Activated CD4-positive, alpha-beta T cell treated with anti-CD3 and anti-CD28 coated beads for 36 hours (primary cell): ENCODE results near the gene VEGFD. TPM values are rescaled to one million over a fixed set of nuclear protein-coding genes. Genes with fewer than 3 reads are reported as not detected.
"Not testable (repeated sequence)": the region's sequence is repeated elsewhere in the genome, so short reads cannot be mapped to it uniquely, and the experiment has no call there.

Experiments
- ATAC-seq: fragments of 200-7000 bp; cut with Tn5 transposase; one replicate; pipeline ENCODE4 v1.10.0; 2021; ENCODE audit warnings: mild to moderate bottlenecking, moderate library complexity
- CTCF ChIA-PET: fragments of 350-600 bp; sonication (Branson Sonifier 250); formaldehyde crosslinking; loops from one replicate; lab custom pipeline; 2021; ENCODE audit warnings: antibody characterized with exemption; lab: Charles Lee
- POLR2A ChIA-PET: fragments of 350-600 bp; sonication (Branson Sonifier 250); formaldehyde crosslinking; loops from one replicate; lab custom pipeline; 2021; ENCODE audit warnings: antibody characterized with exemption, inconsistent platforms; lab: Charles Lee
- DNase-seq: peaks from one replicate; pipeline ENCODE4 v3.0.0-alpha.2; 2020
- H3K27ac Mint-ChIP-seq: one replicate; pipeline ENCODE4 v1.8.0; 2021; ENCODE audit warnings: mixed read lengths
- H3K27me3 Mint-ChIP-seq: one replicate; pipeline ENCODE4 v1.8.0; 2021; ENCODE audit warnings: mixed read lengths
- H3K36me3 Mint-ChIP-seq: one replicate; pipeline ENCODE4 v1.8.0; 2021; ENCODE audit warnings: low read depth, mixed read lengths
- H3K4me1 Mint-ChIP-seq: one replicate; pipeline ENCODE4 v1.8.0; 2021; ENCODE audit warnings: mixed read lengths
- H3K4me3 Mint-ChIP-seq: one replicate; pipeline ENCODE4 v1.8.0; 2021; ENCODE audit warnings: mild to moderate bottlenecking, moderate library complexity, mixed read lengths
- H3K9me3 Mint-ChIP-seq: one replicate; pipeline ENCODE4 v1.8.0; 2021; ENCODE audit warnings: low read depth, mixed read lengths
- intact Hi-C, 2 experiments: fragments of 100-400 bp; cut with DNase I in 1 of 2; cut with micrococcal nuclease in 1 of 2; formaldehyde crosslinking; loops; one replicate each; pipeline versions ENCODE4 v1.14.2 to v1.15.1; 2022 to 2024; cut with DNase I, micrococcal nuclease
- total RNA-seq, 2 experiments: library from RNA; stranded (reverse); gene quantifications; one replicate each; pipeline ENCODE4 v1.2.3, GENCODE V29; 2021

The VEGFD gene
- total RNA-seq, 2 experiments from 2014 or later: not detected

DNA sequence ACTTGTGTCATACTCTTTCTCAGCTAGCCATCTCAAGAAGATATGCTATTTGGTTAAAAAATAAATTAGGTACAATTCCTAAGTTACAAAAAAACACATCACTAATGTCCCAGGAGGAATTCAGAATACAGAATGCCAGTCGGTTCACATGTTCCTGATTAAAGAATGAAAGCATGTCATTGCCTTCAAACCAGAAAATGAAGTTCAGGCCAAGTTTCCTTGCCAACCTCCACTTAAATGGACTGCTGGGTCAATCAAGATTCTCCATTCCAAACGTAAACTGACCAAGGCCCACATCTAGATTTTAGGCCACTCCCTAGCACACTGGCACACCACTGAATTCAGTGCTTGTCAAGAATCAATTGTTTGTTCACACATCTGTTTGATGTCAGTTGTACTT lies 55.4 kb downstream of the VEGFD start:
- Mint-ChIP-seq H3K4me1 (peaks cover 5% of the 10 kb centered on the region), H3K36me3 (peaks cover 20% of the 10 kb centered on the region), H3K4me3 (no peak overlapping the region), H3K27ac (no peak overlapping the region), H3K27me3 (no peaks in the 10 kb centered on the region), H3K9me3 (no peaks in the 10 kb centered on the region)
- ATAC-seq: no peak
- DNase-seq: no peak
- intact Hi-C loops: no loop called here
- CTCF ChIA-PET: no interaction called here
- POLR2A ChIA-PET: no interaction called here

DNA sequence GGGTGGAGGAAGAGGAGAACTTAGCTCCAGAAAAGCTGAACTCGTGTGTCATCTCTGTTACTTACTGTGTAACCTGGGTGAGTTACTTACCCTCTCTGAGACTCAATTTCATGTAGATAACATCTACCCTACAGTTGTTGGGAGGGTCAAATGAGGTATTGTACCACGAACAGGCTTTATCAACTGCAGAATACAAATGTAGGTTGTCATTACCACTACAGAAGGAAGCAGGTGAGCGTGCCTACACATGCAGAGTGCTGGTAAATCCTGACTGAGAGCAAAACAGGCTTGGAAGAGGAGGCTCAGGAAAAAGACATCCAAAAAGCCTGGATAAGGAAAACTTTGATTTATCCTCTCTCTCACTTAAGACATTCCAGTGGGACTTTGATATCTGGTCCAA lies 56.1 kb downstream of the VEGFD start:
- POLR2A ChIA-PET: no interaction called here
- Mint-ChIP-seq H3K4me3 (no peak overlapping the region), H3K27ac (no peak overlapping the region), H3K36me3 (peaks cover 21% of the 10 kb centered on the region), H3K4me1 (peaks cover 2% of the 10 kb centered on the region), H3K27me3 (no peaks in the 10 kb centered on the region), H3K9me3 (no peaks in the 10 kb centered on the region)
- DNase-seq (no peak), ATAC-seq (no peak)
- CTCF ChIA-PET: no interaction called here
- intact Hi-C loops: no loop called here

DNA sequence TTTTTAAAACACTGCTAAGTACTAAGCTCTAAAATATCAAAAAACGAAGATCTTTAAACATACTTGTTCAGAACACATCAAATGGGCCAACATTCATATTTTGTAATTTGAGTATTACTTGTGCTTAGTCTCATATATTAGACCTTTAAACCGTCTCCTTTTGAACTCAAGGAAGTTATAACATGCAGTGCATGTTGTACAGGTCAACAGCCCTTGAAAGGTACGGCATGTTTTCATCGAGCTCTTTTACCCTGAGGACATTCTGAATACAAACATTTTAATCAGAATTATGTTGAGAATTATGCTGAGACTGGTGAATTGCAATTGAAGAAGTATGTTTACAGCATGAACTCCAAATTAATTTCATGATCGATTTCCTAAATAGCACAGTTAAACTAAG lies 61.7 kb downstream of the VEGFD start:
- no peak overlapping the region for H3K4me3 Mint-ChIP-seq
- ATAC-seq (no peak), DNase-seq (no peak)
- CTCF ChIA-PET: no interaction called here
- H3K27me3 Mint-ChIP-seq: no peaks in the 10 kb centered on the region
- POLR2A ChIA-PET: no interaction called here
- no peaks in the 10 kb centered on the region for H3K9me3 Mint-ChIP-seq
- peaks cover 25% of the 10 kb centered on the region for H3K36me3 Mint-ChIP-seq
- no peak overlapping the region for H3K27ac Mint-ChIP-seq
- H3K4me1 Mint-ChIP-seq: no peaks in the 10 kb centered on the region
- intact Hi-C loops: no loop called here

DNA sequence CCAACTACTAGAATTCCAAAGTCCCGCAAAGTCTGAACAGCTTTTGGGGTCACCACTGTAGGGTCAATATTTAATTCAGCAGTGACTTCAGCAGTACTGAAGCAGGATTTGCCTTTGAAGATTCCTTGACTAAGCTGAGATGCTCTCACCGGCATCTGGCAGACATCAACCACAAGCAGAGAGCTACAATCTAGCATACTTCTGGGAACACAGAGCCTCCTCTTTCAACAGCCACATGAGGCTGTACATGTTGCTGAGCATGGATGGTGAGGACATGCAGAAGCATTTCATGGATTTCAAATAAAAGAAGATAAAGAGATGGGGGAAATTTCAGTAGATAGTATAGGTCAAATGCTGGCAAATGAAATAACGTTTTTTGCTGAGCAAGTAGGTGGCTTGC lies 62.1 kb downstream of the VEGFD start:
- ATAC-seq (no peak), DNase-seq (no peak)
- H3K27me3 Mint-ChIP-seq: no peaks in the 10 kb centered on the region
- H3K9me3 Mint-ChIP-seq: no peaks in the 10 kb centered on the region
- H3K4me3 Mint-ChIP-seq: no peak overlapping the region
- no peaks in the 10 kb centered on the region for H3K4me1 Mint-ChIP-seq
- peaks cover 25% of the 10 kb centered on the region for H3K36me3 Mint-ChIP-seq
- intact Hi-C loops: no loop called here
- ChIA-PET POLR2A (no interaction called here), CTCF (no interaction called here)
- no peak overlapping the region for H3K27ac Mint-ChIP-seq

DNA sequence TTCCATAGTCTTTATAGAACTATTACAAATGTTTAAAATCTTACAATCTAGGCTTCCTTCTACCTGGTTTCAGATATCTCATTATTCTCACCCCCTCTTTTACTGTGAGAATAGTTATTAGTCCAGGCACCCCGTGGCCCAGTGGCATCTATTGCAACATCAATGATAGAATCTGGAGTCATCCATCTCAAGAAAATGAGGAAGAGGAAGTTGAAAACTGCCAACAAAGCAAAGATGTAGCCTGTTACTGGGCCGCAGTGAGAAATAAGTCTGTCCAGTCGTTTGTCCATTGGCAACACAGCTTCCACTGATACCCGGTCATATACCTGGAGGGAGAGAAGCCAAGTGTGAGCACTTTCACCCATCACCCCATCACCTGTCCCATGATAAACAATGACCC lies 62.8 kb downstream of the VEGFD start:
- Mint-ChIP-seq H3K9me3 (no peaks in the 10 kb centered on the region), H3K4me1 (no peaks in the 10 kb centered on the region), H3K27me3 (no peaks in the 10 kb centered on the region), H3K36me3 (peaks cover 25% of the 10 kb centered on the region), H3K4me3 (no peak overlapping the region), H3K27ac (no peak overlapping the region)
- ATAC-seq: no peak
- DNase-seq: no peak
- CTCF ChIA-PET: interaction anchor here (0.6 kb wide), 1 partner anchor 337 kb away, joined by 3 read pairs; no protein-coding TSS in a partner anchor
- intact Hi-C loops: no loop called here
- POLR2A ChIA-PET: no interaction called here

DNA sequence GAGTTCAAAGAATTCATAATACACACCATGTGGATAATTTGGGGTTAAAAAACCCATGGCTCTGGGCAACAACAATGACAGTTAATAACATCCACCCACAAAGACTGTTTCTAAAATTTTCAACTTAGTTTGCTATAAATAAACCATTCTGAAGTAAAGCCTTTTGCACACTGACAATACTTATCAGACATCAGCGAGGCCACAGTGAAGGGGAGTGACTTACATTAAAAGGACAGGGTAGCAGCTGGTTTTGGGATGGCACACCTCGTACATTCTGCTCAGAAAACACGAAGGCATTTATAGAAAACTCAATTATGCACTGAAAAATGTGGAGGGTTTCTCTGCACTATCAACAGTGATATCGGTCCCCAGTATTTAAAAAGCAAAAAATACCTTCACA lies 63.9 kb downstream of the VEGFD start:
- peaks cover 25% of the 10 kb centered on the region for H3K36me3 Mint-ChIP-seq
- H3K9me3 Mint-ChIP-seq: no peaks in the 10 kb centered on the region
- no peaks in the 10 kb centered on the region for H3K27me3 Mint-ChIP-seq
- ATAC-seq (no peak), DNase-seq (no peak)
- intact Hi-C loops: no loop called here
- H3K4me1 Mint-ChIP-seq: no peaks in the 10 kb centered on the region
- no peak overlapping the region for H3K27ac Mint-ChIP-seq
- ChIA-PET CTCF (no interaction called here), POLR2A (no interaction called here)
- H3K4me3 Mint-ChIP-seq: no peak overlapping the region

DNA sequence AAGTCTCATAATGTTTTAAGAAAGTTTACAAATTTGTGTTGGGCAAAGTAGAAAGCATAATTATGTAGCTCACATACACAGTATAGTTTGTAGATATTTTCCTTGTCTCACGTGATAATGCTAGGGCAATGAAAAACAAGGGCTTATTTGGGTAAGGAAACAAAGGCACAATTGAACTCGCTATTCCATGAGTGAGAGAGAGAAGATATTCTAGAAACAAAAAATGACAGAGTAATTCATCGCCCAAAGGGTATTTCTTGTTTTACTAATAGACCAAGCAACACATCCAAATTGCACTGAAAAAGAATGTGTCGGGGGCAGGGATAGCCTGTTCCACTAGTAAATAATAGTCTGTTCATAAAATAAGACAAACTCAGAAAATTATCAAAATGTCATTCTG lies 65.1 kb downstream of the VEGFD start:
- Mint-ChIP-seq H3K27ac (no peak overlapping the region), H3K9me3 (no peaks in the 10 kb centered on the region), H3K4me3 (no peak overlapping the region), H3K27me3 (no peaks in the 10 kb centered on the region), H3K36me3 (peaks cover 21% of the 10 kb centered on the region), H3K4me1 (no peaks in the 10 kb centered on the region)
- ChIA-PET CTCF (no interaction called here), POLR2A (interaction anchor here (0.7 kb wide), 1 partner anchor 12 kb away, joined by 4 read pairs; no protein-coding TSS in a partner anchor)
- no peak for DNase-seq
- intact Hi-C loops: no loop called here
- no peak for ATAC-seq

DNA sequence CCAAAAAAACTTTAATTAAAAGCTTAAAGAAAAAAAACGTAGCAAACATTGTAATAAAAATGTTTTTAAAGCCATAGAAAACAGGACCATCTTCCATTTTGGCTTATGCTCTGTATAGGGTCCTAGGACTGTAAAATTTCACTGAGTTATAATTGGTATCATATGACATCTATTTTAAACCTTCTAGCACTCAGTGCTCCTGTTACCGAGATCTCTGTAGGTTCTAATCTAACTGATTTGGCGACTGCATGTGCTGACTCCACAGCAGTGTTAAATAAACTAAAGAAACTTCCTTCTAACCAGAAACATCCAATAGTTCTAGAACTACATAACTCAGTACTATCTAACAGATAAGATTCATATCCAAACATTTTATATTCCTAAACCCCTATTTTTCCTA lies 68.7 kb downstream of the VEGFD start, which contains the start of gene ASB11:
ASB11 (minus strand) TSS at position 132 of the 400 bp plus-strand sequence; CDS start at position 97, 35 bp downstream.
- H3K4me3 Mint-ChIP-seq: no peak within 1 kb of the TSS
- no peaks in the 10 kb centered on the region for H3K4me1 Mint-ChIP-seq
- no peak within 1 kb of the TSS for H3K27ac Mint-ChIP-seq
- DNase-seq (no peak), ATAC-seq (no peak)
- CTCF ChIA-PET: no interaction called here
- intact Hi-C loops: no loop called here
- no peaks in the 10 kb centered on the region for H3K27me3 Mint-ChIP-seq
- H3K36me3 Mint-ChIP-seq: peaks cover 6% of the 10 kb centered on the region
- H3K9me3 Mint-ChIP-seq: no peaks in the 10 kb centered on the region
- POLR2A ChIA-PET: no interaction called here

DNA sequence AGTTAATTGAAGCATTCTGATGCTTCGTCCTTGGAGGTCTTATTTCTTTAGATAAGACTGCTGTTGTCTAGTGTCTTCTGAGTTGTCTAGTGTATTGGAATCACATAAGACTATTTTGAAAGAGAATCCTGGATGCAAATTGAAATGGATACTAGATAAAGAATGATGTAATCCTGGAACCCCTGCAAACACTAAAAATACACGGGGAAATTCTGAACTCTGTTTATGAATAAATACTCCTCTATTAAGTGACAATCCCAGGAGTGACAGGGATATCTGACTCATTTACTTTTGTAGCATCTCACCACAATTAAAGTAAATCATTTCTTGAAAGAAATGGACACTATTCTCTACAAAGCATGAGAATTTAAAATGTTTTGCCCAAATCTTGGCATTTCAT lies 69.7 kb downstream of the VEGFD start:
- Mint-ChIP-seq H3K9me3 (no peaks in the 10 kb centered on the region), H3K27me3 (no peaks in the 10 kb centered on the region), H3K4me1 (no peaks in the 10 kb centered on the region), H3K36me3 (peaks cover 2% of the 10 kb centered on the region), H3K27ac (no peak overlapping the region), H3K4me3 (no peak overlapping the region)
- ATAC-seq (no peak), DNase-seq (no peak)
- ChIA-PET POLR2A (interaction anchor here (0.6 kb wide), 1 partner anchor 1233 kb away, joined by 3 read pairs; no protein-coding TSS in a partner anchor), CTCF (no interaction called here)
- intact Hi-C loops: no loop called here

DNA sequence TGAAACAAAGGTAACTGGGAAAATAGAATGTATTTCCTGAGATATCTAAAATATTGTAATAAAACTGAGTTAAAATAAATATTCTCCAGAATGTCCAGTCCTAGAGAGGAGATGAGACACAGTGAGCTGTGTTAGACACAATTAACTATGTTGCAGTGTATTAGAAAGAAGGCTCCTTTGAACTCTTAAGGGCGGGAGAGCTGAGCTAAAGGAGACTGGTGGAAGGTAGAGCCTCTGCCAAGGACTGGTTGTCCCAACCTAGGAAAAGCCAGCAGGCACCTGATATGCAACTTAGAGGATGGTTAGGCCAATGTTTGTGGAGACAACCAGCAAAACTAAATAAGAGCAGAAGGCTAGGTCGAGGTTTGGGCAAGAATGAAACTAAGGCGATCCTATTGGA lies 73.1 kb downstream of the VEGFD start:
- intact Hi-C loops: no loop called here
- CTCF ChIA-PET: no interaction called here
- no peaks in the 10 kb centered on the region for H3K4me1 Mint-ChIP-seq
- H3K9me3 Mint-ChIP-seq: no peaks in the 10 kb centered on the region
- DNase-seq: no peak
- POLR2A ChIA-PET: no interaction called here
- H3K4me3 Mint-ChIP-seq: no peak overlapping the region
- H3K36me3 Mint-ChIP-seq: no peaks in the 10 kb centered on the region
- H3K27ac Mint-ChIP-seq: no peak overlapping the region
- no peak for ATAC-seq
- H3K27me3 Mint-ChIP-seq: no peaks in the 10 kb centered on the region

DNA sequence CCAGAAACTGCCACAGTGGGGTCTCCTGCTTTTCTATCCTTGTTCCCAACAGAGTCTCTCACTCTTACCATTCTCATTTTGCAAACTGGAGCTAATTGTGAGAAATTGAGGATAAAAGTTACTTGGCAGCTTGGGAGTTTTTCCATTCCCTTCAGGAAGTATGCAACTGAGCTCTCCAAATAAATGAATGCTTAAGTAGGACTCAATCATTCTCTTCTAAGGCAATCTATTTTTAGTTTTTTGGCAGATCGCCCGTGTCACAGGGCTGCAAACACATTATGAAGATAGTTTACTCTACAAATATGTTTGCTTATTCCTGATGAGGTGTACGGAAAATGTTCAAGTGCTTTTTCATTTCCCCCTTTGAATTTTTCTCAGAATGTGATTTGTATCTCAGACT lies 74.1 kb downstream of the VEGFD start:
- H3K27ac Mint-ChIP-seq: no peak overlapping the region
- intact Hi-C loops: no loop called here
- ATAC-seq: no peak
- no peaks in the 10 kb centered on the region for H3K4me1 Mint-ChIP-seq
- no peaks in the 10 kb centered on the region for H3K27me3 Mint-ChIP-seq
- H3K36me3 Mint-ChIP-seq: no peaks in the 10 kb centered on the region
- no peaks in the 10 kb centered on the region for H3K9me3 Mint-ChIP-seq
- no peak overlapping the region for H3K4me3 Mint-ChIP-seq
- ChIA-PET POLR2A (no interaction called here), CTCF (no interaction called here)
- no peak for DNase-seq

DNA sequence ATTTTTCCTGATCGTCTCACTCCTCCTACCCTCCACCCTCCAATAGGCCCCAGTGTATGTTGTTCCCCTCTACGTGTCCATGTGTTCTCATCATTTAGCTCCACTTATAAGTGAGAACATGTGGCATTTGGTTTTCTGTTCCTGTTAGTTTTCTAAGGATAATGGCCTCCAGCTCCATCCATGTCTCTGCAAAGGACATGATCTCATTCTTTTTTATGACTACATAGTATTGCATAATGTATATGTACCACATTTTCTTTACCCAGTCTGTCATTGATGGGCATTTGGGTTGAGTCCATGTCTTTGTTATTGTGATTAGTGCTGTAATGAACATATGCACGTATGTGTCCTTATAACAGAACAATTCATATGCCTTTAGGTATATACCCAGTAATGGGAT lies 78.3 kb downstream of the VEGFD start:
- H3K27me3 Mint-ChIP-seq, H3K36me3 Mint-ChIP-seq, DNase-seq, H3K4me1 Mint-ChIP-seq, CTCF ChIA-PET, H3K27ac Mint-ChIP-seq, H3K9me3 Mint-ChIP-seq, ATAC-seq, intact Hi-C loops, POLR2A ChIA-PET, H3K4me3 Mint-ChIP-seq: not testable (repeated sequence)
